ENCODE measurements around the gene ANKS3. TPM values are rescaled to one million over a fixed set of nuclear protein-coding genes. Genes with fewer than 3 reads are reported as not detected.

ANKS3 gene
- polyA plus RNA-seq, 1 donor (not counting 4 experiments of a cell fraction or from before 2014, with no cell fraction given), result 11.7 TPM

- dilution Hi-C loops (cut with MboI; ENCODE audit: extremely low pct_ligation_motif_present, low sequenced_read_pairs), result no loop called here
- H3K79me2 ChIP-seq (ENCODE audit: control insufficient read depth, insufficient read depth, low read length), result no peaks in the 10 kb centered on the region
- FAIRE-seq (no peak), DNase-seq (ENCODE audit: low read depth, low spot score) (no peak)
- no peak overlapping the region for H3K4me3 ChIP-seq (ENCODE audit: control insufficient read depth in 2 of 3, extremely low read depth in 1 of 3, insufficient read depth in 2 of 3, low read depth in 1 of 3, low read length in 3 of 3)
- no peak for TF ChIP-seq CTCF (optimal IDR thresholded peaks at IDR 0.05 in 1 of 3, IDR thresholded peaks at IDR 0.05 in 1 of 3, conservative IDR thresholded peaks at IDR 0.05 in 1 of 3; ENCODE audit: extremely low read depth in 1 of 3, insufficient read depth in 2 of 3, low read length in 3 of 3)
- no peak for TF ChIP-seq EZH2 (IDR thresholded peaks at IDR 0.05; ENCODE audit: low read length)
- H2AFZ ChIP-seq (ENCODE audit: control insufficient read depth, low read length), result no peak overlapping the region
- H3K27me3 ChIP-seq (ENCODE audit: control insufficient read depth, extremely low read depth, insufficient read depth, low read length), result no peaks in the 10 kb centered on the region
- no peaks in the 10 kb centered on the region for H4K20me1 ChIP-seq (ENCODE audit: control insufficient read depth, extremely low read depth, insufficient read depth, low read length)
- H3K27ac ChIP-seq (ENCODE audit: control insufficient read depth, insufficient read depth, low read length), result no peak overlapping the region
- no peak overlapping the region for H3K9ac ChIP-seq (ENCODE audit: control insufficient read depth, extremely low read depth, insufficient read depth, low read length)
- H3K9me1 ChIP-seq (ENCODE audit: control insufficient read depth, extremely low read depth, insufficient read depth, low read length), result no peaks in the 10 kb centered on the region
- peaks cover 5% of the 10 kb centered on the region for H3K4me1 ChIP-seq (ENCODE audit: control insufficient read depth, extremely low read depth, insufficient read depth, low read length)
- peaks cover 4 to 24% of the 10 kb centered on the region in 2 experiments for H3K36me3 ChIP-seq (ENCODE audit: control insufficient read depth in 2 of 2, extremely low read depth in 1 of 2, insufficient read depth in 2 of 2, low read length in 2 of 2)
- H3K4me2 ChIP-seq (ENCODE audit: control insufficient read depth, extremely low read depth, insufficient read depth, low read depth, low read length), result no peak overlapping the region
- H3K9me3 ChIP-seq (ENCODE audit: control insufficient read depth, low read depth, low read length), result no peaks in the 10 kb centered on the region
Observed at GRCh38 chr16:4690946-4691665, 43.0 kb downstream of the ANKS3 start.

GRCh38 chr16:4689864-4690704 is 44.0 kb downstream of the ANKS3 start:
- no peak overlapping the region for H3K4me3 ChIP-seq (ENCODE audit: control insufficient read depth in 2 of 3, extremely low read depth in 1 of 3, insufficient read depth in 2 of 3, low read depth in 1 of 3, low read length in 3 of 3)
- FAIRE-seq (no peak), DNase-seq (ENCODE audit: low read depth, low spot score) (no peak)
- H2AFZ ChIP-seq (ENCODE audit: control insufficient read depth, low read length), result no peak overlapping the region
- peaks cover 5% of the 10 kb centered on the region for H3K4me1 ChIP-seq (ENCODE audit: control insufficient read depth, extremely low read depth, insufficient read depth, low read length)
- H3K27ac ChIP-seq (ENCODE audit: control insufficient read depth, insufficient read depth, low read length), result no peak overlapping the region
- H3K9ac ChIP-seq (ENCODE audit: control insufficient read depth, extremely low read depth, insufficient read depth, low read length), result no peak overlapping the region
- no peaks in the 10 kb centered on the region for H3K27me3 ChIP-seq (ENCODE audit: control insufficient read depth, extremely low read depth, insufficient read depth, low read length)
- dilution Hi-C loops (cut with MboI; ENCODE audit: extremely low pct_ligation_motif_present, low sequenced_read_pairs), result no loop called here
- H3K79me2 ChIP-seq (ENCODE audit: control insufficient read depth, insufficient read depth, low read length), result no peaks in the 10 kb centered on the region
- no peaks in the 10 kb centered on the region for H3K9me1 ChIP-seq (ENCODE audit: control insufficient read depth, extremely low read depth, insufficient read depth, low read length)
- TF ChIP-seq EZH2 (IDR thresholded peaks at IDR 0.05; ENCODE audit: low read length) (no peak), CTCF (optimal IDR thresholded peaks at IDR 0.05 in 1 of 3, IDR thresholded peaks at IDR 0.05 in 1 of 3, conservative IDR thresholded peaks at IDR 0.05 in 1 of 3; ENCODE audit: extremely low read depth in 1 of 3, insufficient read depth in 2 of 3, low read length in 3 of 3) (no peak)
- no peaks in the 10 kb centered on the region for H4K20me1 ChIP-seq (ENCODE audit: control insufficient read depth, extremely low read depth, insufficient read depth, low read length)
- peaks cover 5 to 24% of the 10 kb centered on the region in 2 experiments for H3K36me3 ChIP-seq (ENCODE audit: control insufficient read depth in 2 of 2, extremely low read depth in 1 of 2, insufficient read depth in 2 of 2, low read length in 2 of 2)
- no peak overlapping the region for H3K4me2 ChIP-seq (ENCODE audit: control insufficient read depth, extremely low read depth, insufficient read depth, low read depth, low read length)
- H3K9me3 ChIP-seq (ENCODE audit: control insufficient read depth, low read depth, low read length), result no peaks in the 10 kb centered on the region

Data from keratinocyte (primary cell).